ENCODE data around the gene CAMK4. TPM values are rescaled to one million over a fixed set of nuclear protein-coding genes. Genes with fewer than 3 reads are reported as not detected.

Gene CAMK4
- polyA plus RNA-seq, 1 donor (not counting 4 experiments of a cell fraction or from before 2014, with no cell fraction given): 0.45 TPM

DNA sequence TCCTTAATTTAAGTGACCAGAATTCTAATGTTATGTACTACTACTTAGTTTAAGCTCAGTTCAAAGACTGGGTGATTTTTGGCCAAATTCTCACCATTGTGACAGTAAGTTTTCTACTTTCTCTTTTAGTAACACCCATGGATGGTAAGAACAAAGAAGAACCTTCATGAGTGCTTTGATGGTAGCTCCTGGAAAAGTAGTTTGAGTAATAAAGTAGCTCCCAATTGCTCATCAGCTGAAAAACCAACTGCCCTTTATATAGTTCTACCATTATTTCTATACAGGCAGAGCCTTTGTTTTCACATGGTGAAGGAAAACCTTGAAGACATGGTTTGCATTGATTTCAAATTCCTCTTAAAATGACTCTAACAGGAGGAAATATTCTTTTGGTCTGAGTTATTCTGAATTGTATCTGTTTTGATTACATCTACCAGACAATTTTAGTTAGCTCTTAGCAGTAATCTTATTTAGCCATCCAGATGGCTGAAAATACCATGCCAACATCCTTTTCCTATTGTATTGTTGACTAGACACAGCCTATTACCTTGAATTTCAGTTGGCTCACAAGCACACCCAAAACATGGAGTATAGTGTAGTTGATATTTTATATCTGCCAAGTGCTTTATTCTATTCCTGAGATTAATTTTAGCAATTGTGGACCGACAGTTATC is 311.8 kb downstream of the CAMK4 start:
- no peaks in the 10 kb centered on the region for H3K79me2 ChIP-seq (ENCODE audit: control insufficient read depth, insufficient read depth, low read length)
- H3K9ac ChIP-seq (ENCODE audit: control insufficient read depth, extremely low read depth, insufficient read depth, low read length): no peak overlapping the region
- no peaks in the 10 kb centered on the region for H3K4me1 ChIP-seq (ENCODE audit: control insufficient read depth, extremely low read depth, insufficient read depth, low read length)
- H4K20me1 ChIP-seq (ENCODE audit: control insufficient read depth, extremely low read depth, insufficient read depth, low read length): no peaks in the 10 kb centered on the region
- H2AFZ ChIP-seq (ENCODE audit: control insufficient read depth, low read length): no peak overlapping the region
- H3K9me3 ChIP-seq (ENCODE audit: control insufficient read depth, low read depth, low read length): no peaks in the 10 kb centered on the region
- H3K4me2 ChIP-seq (ENCODE audit: control insufficient read depth, extremely low read depth, insufficient read depth, low read depth, low read length): no peak overlapping the region
- DNase-seq (ENCODE audit: low read depth, low spot score) (no peak), FAIRE-seq (no peak)
- TF ChIP-seq, protein P1, sequence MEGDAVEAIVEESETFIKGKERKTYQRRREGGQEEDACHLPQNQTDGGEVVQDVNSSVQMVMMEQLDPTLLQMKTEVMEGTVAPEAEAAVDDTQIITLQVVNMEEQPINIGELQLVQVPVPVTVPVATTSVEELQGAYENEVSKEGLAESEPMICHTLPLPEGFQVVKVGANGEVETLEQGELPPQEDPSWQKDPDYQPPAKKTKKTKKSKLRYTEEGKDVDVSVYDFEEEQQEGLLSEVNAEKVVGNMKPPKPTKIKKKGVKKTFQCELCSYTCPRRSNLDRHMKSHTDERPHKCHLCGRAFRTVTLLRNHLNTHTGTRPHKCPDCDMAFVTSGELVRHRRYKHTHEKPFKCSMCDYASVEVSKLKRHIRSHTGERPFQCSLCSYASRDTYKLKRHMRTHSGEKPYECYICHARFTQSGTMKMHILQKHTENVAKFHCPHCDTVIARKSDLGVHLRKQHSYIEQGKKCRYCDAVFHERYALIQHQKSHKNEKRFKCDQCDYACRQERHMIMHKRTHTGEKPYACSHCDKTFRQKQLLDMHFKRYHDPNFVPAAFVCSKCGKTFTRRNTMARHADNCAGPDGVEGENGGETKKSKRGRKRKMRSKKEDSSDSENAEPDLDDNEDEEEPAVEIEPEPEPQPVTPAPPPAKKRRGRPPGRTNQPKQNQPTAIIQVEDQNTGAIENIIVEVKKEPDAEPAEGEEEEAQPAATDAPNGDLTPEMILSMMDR (optimal IDR thresholded peaks at IDR 0.05 in 1 of 3, IDR thresholded peaks at IDR 0.05 in 1 of 3, conservative IDR thresholded peaks at IDR 0.05 in 1 of 3; ENCODE audit: extremely low read depth in 1 of 3, insufficient read depth in 2 of 3, low read length in 3 of 3): no peak
- TF ChIP-seq EZH2 (IDR thresholded peaks at IDR 0.05; ENCODE audit: low read length): no peak
- no peak overlapping the region for H3K27ac ChIP-seq (ENCODE audit: control insufficient read depth, insufficient read depth, low read length)
- H3K36me3 ChIP-seq (ENCODE audit: control insufficient read depth in 2 of 2, extremely low read depth in 1 of 2, insufficient read depth in 2 of 2, low read length in 2 of 2): no peaks in the 10 kb centered on the region
- H3K9me1 ChIP-seq (ENCODE audit: control insufficient read depth, extremely low read depth, insufficient read depth, low read length): no peaks in the 10 kb centered on the region
- dilution Hi-C loops (cut with MboI; ENCODE audit: extremely low pct_ligation_motif_present, low sequenced_read_pairs): no loop called here
- H3K4me3 ChIP-seq (ENCODE audit: control insufficient read depth in 2 of 3, extremely low read depth in 1 of 3, insufficient read depth in 2 of 3, low read depth in 1 of 3, low read length in 3 of 3): no peak overlapping the region
- no peaks in the 10 kb centered on the region for H3K27me3 ChIP-seq (ENCODE audit: control insufficient read depth, extremely low read depth, insufficient read depth, low read length)

DNA sequence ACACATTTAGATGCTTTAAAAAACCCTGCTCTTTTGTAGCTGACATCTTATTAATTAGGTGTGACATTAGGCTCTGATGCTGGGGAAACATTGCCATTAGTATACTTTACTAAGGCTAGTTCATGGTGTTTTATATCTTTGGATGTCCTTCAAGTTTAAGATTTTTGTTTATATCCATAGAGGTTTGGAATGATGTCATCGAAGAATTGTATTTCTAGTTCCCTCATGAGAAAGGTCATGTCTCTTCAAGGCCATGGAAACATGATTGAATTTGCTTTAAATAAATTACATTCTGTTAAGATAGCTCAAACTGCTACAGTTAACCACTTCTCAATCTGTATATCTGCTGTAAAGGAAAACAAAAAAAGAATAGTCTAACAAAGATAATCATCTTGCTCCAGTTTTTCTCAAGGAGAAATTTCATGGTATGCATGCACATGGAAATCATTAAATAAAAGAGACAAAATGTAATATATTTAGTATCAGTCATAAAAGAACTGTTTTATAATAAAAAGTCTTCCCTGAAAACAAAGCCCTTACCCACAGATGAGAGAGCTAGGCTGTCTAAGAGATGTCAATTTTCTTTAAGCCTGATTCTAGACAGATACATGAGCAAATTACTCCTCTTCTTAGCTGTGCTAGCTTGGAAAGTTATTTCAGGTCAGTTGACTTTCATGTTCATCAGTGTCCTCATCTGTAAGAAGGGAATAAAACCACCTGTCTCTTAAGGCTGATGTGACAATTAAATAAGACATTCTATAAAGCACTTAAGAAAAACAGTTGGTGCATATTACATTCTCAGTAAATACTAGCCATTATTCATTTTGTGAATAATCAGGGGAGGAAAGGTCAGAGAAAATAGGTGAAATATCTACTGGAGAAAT is 313.2 kb downstream of the CAMK4 start:
- FAIRE-seq: no peak
- Histone ChIP-seq H3K27me3 (ENCODE audit: control insufficient read depth, extremely low read depth, insufficient read depth, low read length) (no peaks in the 10 kb centered on the region), H2AFZ (ENCODE audit: control insufficient read depth, low read length) (no peak overlapping the region), H3K4me1 (ENCODE audit: control insufficient read depth, extremely low read depth, insufficient read depth, low read length) (no peaks in the 10 kb centered on the region), H4K20me1 (ENCODE audit: control insufficient read depth, extremely low read depth, insufficient read depth, low read length) (no peaks in the 10 kb centered on the region), H3K36me3 (ENCODE audit: control insufficient read depth in 2 of 2, extremely low read depth in 1 of 2, insufficient read depth in 2 of 2, low read length in 2 of 2) (no peaks in the 10 kb centered on the region), H3K9ac (ENCODE audit: control insufficient read depth, extremely low read depth, insufficient read depth, low read length) (no peak overlapping the region), H3K79me2 (ENCODE audit: control insufficient read depth, insufficient read depth, low read length) (no peaks in the 10 kb centered on the region), H3K9me1 (ENCODE audit: control insufficient read depth, extremely low read depth, insufficient read depth, low read length) (no peaks in the 10 kb centered on the region), H3K27ac (ENCODE audit: control insufficient read depth, insufficient read depth, low read length) (no peak overlapping the region), H3K4me3 (ENCODE audit: control insufficient read depth in 2 of 3, extremely low read depth in 1 of 3, insufficient read depth in 2 of 3, low read depth in 1 of 3, low read length in 3 of 3) (no peak overlapping the region), H3K4me2 (ENCODE audit: control insufficient read depth, extremely low read depth, insufficient read depth, low read depth, low read length) (no peak overlapping the region), H3K9me3 (ENCODE audit: control insufficient read depth, low read depth, low read length) (no peaks in the 10 kb centered on the region)
- dilution Hi-C loops (cut with MboI; ENCODE audit: extremely low pct_ligation_motif_present, low sequenced_read_pairs): no loop called here
- no peak for DNase-seq (ENCODE audit: low read depth, low spot score)
- TF ChIP-seq EZH2 (IDR thresholded peaks at IDR 0.05; ENCODE audit: low read length): no peak
- TF ChIP-seq, protein P1 (optimal IDR thresholded peaks at IDR 0.05 in 1 of 3, IDR thresholded peaks at IDR 0.05 in 1 of 3, conservative IDR thresholded peaks at IDR 0.05 in 1 of 3; ENCODE audit: extremely low read depth in 1 of 3, insufficient read depth in 2 of 3, low read length in 3 of 3): no peak

Other genes starting within 250 kb of the CAMK4 start
- gene TSLP, start 152.7 kb upstream of the CAMK4 start, polyA plus RNA-seq: 0.43 to 1.5 TPM (median 1.1 TPM) in 3 replicates
- 25.7 to 37.8 TPM (median 28.2 TPM) in 3 replicates for gene WDR36, start 132.0 kb upstream of the CAMK4 start, polyA plus RNA-seq

Data from keratinocyte (primary cell).